Spleen (tissue), 7 donors: ENCODE results near the gene ALX4.

Experiments used
- POLR2A ChIP-seq, 3 donors: fragments of 450-650 bp; IDR thresholded peaks; one replicate each; pipeline ENCODE4 v1.5.1; 2017; ENCODE audit warnings: antibody characterized with exemption in 3 of 3, mild to moderate bottlenecking in 1 of 3
- POLR2AphosphoS5 ChIP-seq, 3 donors: sonication (generic); formaldehyde crosslinking; IDR thresholded peaks; one replicate each; pipeline ENCODE4 v1.5.1; 2017; ENCODE audit warnings: antibody characterized with exemption in 3 of 3
- TF ChIP-seq, protein P1 (sequence below), 11 experiments: fragments of 200-600 bp in 7 of 11; fragments of 450-650 bp in 4 of 11; sonication (generic) in 4 of 11; IDR thresholded peaks in 8 of 11; conservative IDR thresholded peaks in 3 of 11; 1 replicate in 7 of 11; 2 replicates in 4 of 11; pipeline versions ENCODE4 v1.4.0 to v1.8.0; 2016 to 2021; ENCODE audit warnings: antibody characterized with exemption in 11 of 11, inconsistent platforms in 4 of 11, mild to moderate bottlenecking in 1 of 11
- donor health status: DM: no; HTN: no; CAD: no; lungs with moderate emphysema.
- donor health status: DM: no; HTN: no; CAD: no.
- donor health status: DM: no; HTN: no; CAD: no.

DNA sequence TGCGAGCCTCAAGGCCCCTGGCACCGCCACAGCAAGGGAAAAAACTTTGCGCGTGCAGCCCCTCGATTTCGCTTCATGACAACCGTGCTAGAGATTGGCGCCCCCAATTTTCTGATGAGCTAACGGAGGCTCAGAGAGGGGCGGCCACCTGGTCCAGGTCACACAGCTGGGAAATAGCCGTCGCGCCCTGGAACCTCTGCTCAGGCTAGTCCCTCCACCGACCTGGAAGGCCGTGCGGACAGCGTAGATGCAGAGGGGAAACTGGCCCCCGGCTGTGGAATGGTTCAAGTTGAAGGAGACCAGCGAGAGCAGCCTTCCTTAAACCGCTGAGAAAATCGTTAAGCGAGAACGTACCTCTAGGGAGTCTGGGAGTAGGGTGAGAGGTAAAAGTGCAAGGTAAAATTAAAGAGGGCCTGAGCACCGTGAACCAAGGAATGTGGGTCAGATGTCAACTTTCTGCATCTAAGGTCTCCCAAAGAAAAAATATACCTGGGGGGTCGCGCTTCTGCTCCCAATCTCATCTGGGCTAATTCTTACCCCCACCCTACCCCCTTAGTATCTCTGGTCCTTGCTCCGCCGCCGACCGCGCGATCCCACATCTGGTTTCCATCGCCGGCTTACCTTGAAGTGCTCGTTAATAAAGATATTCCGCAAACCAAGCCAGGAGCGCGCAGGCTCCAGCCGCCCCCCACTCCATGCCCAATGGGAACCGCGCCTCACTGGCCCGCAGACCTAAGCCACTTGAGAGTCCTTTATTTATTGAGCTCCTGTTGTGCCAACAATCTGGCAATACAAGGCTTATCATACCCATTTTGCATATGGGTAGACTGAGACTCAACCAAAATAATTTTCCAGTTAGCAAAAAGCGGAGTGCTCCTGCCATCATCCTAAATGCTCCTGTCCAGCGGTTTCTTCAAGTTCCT lies 1.7 kb upstream of the ALX4 start:
- no peak for TF ChIP-seq POLR2A (IDR thresholded peaks at IDR 0.05)
- TF ChIP-seq, protein P1, sequence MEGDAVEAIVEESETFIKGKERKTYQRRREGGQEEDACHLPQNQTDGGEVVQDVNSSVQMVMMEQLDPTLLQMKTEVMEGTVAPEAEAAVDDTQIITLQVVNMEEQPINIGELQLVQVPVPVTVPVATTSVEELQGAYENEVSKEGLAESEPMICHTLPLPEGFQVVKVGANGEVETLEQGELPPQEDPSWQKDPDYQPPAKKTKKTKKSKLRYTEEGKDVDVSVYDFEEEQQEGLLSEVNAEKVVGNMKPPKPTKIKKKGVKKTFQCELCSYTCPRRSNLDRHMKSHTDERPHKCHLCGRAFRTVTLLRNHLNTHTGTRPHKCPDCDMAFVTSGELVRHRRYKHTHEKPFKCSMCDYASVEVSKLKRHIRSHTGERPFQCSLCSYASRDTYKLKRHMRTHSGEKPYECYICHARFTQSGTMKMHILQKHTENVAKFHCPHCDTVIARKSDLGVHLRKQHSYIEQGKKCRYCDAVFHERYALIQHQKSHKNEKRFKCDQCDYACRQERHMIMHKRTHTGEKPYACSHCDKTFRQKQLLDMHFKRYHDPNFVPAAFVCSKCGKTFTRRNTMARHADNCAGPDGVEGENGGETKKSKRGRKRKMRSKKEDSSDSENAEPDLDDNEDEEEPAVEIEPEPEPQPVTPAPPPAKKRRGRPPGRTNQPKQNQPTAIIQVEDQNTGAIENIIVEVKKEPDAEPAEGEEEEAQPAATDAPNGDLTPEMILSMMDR (IDR thresholded peaks at IDR 0.05 in 8 of 11, conservative IDR thresholded peaks at IDR 0.05 in 3 of 11), result no peak
- no peak for TF ChIP-seq POLR2AphosphoS5 (IDR thresholded peaks at IDR 0.05)
